ENCODE data around the gene KLF4.
A peak's percentile ranks its signal among the peaks of the same experiment; 100 is the strongest.
"Not testable (repeated sequence)": the region's sequence is repeated elsewhere in the genome, so short reads cannot be mapped to it uniquely, and the experiment has no call there.

Gene KLF4

GRCh38 chr9:107520186-107520585, 30.6 kb upstream of the KLF4 start:
- no peak for DNase-seq (ENCODE audit: low read depth)
- no peak for TF ChIP-seq CTCF (IDR thresholded peaks at IDR 0.05; ENCODE audit: low read length, missing control alignments)
- no peak overlapping the region for H3K4me3 ChIP-seq (replicated peaks; ENCODE audit: low read depth, low read length)

- no peak for DNase-seq (ENCODE audit: low read depth)
- TF ChIP-seq CTCF (IDR thresholded peaks at IDR 0.05; ENCODE audit: low read length, missing control alignments), result no peak
- H3K4me3 ChIP-seq (replicated peaks; ENCODE audit: low read depth, low read length), result no peak overlapping the region
These were observed 28.7 kb upstream of the KLF4 start for GRCh38 chr9:107518037-107518807.

- no peak overlapping the region for H3K4me3 ChIP-seq (replicated peaks; ENCODE audit: low read depth, low read length)
- no peak for DNase-seq (ENCODE audit: low read depth)
- TF ChIP-seq CTCF (IDR thresholded peaks at IDR 0.05; ENCODE audit: low read length, missing control alignments), result no peak
These were observed 24.0 kb upstream of the KLF4 start for GRCh38 chr9:107513464-107514100.

GRCh38 chr9:107504585-107505455, 15.3 kb upstream of the KLF4 start:
- no peak overlapping the region for H3K4me3 ChIP-seq (replicated peaks; ENCODE audit: low read depth, low read length)
- DNase-seq (ENCODE audit: low read depth), result peak; percentile 85
- TF ChIP-seq CTCF (IDR thresholded peaks at IDR 0.05; ENCODE audit: low read length, missing control alignments), result no peak

GRCh38 chr9:107502464-107502863, 12.9 kb upstream of the KLF4 start:
- DNase-seq (ENCODE audit: low read depth), result no peak
- no peak for TF ChIP-seq CTCF (IDR thresholded peaks at IDR 0.05; ENCODE audit: low read length, missing control alignments)
- H3K4me3 ChIP-seq (replicated peaks; ENCODE audit: low read depth, low read length), result no peak overlapping the region

GRCh38 chr9:107500421-107501200, 11.0 kb upstream of the KLF4 start:
- H3K4me3 ChIP-seq (replicated peaks; ENCODE audit: low read depth, low read length); DNase-seq (ENCODE audit: low read depth): not testable (repeated sequence)
